Renal pelvis (tissue), 4 donors: Measurements from ENCODE around the gene GRIK3. TPM values are rescaled to one million over a fixed set of nuclear protein-coding genes. Genes with fewer than 3 reads are reported as not detected.

Experiments
- DNase-seq: peaks from one replicate; pipeline ENCODE4 v3.0.0-alpha.2; 2013
- polyA plus RNA-seq, 3 donors: library from polyadenylated mRNA; unstranded; fragments of 120-200 nt; gene quantifications; one replicate each; pipeline ENCODE4 v1.2.1, GENCODE V29; 2013; ENCODE audit not compliant: insufficient read length in 3 of 3

The GRIK3 gene
- polyA plus RNA-seq, 3 donors, result 3.2 to 4.0 (median 3.3) TPM

GRCh38 chr1:36822648-36823047 lies 211.7 kb downstream of the GRIK3 start:
- no peak for DNase-seq

- no peak for DNase-seq
Observed at GRCh38 chr1:36821386-36821785, 212.9 kb downstream of the GRIK3 start.

GRCh38 chr1:36818771-36819170 lies 215.5 kb downstream of the GRIK3 start:
- no peak for DNase-seq

DNA sequence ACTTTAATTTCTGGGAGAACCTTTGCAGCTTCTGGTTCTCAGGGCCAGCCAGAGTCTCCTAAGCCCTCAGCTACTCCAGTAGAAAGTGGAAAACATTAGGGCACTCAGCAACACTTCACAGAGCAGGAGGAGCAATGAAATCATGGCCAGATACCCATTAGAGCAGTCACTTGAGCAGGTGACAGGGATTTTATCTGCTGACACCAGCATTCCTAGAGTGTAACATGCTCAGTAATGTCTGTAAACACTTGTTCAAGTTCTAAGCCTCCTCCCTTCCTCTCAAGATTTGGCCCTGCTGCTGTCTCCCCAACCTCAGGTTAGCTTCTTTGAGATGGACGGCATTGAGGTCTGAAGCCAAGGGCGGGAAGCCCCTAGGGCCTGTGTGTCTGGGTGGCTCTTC lies 218.0 kb downstream of the GRIK3 start:
- no peak for DNase-seq

DNA sequence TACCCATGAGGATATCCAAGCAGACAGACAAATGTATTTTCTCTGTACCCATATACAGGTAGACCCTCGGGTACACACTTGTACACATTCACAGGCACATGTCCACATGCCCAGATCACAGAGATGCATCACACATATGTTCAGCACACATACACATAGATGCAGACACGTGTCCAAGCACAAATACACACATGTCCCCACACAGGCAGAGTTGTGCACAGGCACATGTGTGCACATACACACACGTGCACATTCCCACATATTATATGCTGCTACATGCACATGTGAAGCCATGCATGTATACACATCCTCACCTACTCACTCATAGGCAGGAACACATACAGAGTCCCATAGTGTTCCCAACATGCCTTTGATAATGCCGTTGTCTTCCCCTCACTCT lies 219.5 kb downstream of the GRIK3 start:
- no peak for DNase-seq

DNA sequence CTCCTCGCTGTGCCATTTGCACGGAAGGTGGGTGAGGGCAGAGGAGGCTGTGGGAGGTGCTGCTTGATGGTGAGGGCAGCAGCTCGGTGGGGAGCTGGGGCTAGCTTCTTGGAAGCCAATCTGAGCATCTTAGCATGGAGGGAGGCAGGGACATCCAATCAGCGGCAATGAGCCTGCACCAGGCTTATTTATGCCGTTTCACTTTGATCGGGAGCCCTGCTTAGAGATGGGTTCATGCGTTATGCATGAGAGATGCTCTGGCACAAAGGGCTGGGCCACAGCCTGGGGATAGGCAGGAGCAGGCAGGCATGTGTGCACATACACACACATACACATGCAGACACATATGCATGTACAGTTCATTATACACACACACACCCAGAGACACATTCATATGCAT lies 220.2 kb downstream of the GRIK3 start:
- DNase-seq, result no peak

GRCh38 chr1:36807262-36807661 lies 227.1 kb downstream of the GRIK3 start:
- DNase-seq, result no peak

DNA sequence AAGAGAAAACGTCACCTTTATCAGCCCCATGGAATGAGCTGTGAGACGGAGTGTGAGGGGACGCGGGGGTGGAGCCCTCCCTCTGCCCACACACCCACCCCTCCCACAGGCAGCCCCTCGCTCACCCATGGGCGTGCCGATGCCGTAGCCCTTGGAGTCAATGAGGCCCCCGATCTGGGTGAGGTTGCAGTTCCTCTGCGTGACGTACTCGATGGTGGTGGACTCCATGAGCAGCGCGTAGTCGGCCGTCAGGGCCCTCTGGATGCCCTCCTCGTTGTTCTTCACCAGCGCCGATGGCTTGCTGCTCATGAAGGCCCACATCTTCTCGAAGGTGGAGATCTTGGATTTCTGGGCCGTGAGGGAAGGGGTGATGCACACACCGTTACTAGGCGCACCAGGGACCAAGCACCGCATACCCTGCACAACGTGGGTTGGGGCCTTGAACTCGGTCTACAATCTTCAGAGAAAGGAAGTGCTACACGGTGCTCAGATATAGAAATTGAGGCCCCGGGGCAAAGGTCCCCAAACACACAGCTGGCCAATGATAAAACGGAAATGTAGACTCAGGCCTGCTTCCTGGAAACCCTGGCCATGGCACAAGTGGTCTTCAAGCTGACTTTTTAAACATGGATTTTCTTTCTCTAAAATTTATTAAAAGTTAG lies 228.2 kb downstream of the GRIK3 start:
- no peak for DNase-seq

DNA sequence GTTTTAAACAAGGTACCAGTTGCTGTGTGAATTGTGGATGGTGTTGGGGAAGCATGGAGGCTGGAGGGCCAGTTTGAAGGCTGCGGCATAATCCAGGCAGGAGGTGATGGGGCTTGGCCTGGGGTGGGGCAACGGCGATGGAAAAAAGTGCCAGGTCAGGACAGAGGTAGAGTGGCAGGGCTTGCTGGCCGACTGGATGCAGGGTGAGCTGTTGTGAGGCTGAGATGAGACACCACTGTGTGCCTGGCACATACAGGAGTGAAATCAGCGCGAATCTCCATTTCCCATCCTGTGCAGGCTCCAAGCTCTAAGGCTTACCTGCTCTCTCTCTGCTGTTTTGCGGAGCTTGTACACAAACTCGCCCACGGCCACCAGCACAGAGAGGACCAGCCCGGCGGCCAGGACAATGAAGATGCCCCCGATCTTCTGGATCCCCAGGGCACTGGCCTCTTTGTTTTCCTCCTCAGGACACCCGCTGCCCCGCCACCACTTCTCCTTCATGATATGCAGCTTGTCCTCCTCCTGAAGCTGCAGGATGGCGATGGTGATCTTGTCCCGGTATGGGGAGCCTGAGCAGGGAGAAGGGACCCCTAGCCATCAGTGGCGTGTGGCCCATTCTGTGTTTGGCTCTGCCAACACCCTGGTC lies 229.5 kb downstream of the GRIK3 start:
- no peak for DNase-seq

GRCh38 chr1:36803868-36804570 lies 230.3 kb downstream of the GRIK3 start:
- DNase-seq, result no peak

DNA sequence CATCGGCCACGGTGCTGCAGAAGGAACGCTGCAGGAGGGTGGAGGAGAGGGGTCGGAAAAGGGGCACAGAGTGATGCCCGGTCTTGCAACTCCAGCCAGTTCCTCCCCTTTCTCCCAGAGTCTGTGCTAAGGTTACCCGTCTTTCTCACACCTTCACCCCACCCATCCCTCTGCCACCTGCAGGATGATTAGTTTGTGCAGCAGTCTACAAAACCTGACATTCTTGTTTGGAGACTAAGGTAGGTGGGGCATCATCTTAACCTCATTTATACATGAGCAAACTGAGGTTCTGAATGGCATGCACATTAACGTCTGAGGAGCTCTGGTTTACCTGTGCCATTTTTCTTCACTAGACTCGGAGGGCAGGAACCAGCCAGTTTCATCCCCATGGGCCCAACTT lies 232.3 kb downstream of the GRIK3 start:
- no peak for DNase-seq

DNA sequence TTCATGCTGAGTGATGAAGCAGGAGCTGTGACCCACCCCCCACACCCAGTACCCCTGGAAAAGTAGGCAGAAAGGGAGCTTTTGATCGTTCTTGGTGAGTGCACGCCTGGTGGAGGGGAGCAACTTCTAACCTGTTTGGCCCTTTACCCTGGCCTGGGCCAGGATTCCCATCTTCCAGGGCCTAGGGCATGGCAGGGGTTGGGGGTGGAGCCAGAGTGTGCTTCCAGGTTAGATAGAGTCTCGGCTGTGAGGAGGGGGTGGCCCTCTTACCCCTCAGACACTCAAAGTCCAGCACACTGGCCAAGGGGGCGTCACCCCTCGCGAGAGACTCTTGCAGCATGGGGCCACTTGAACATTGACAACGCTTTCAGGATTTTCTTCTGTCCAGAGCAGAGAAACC lies 236.6 kb downstream of the GRIK3 start:
- DNase-seq, result no peak

DNA sequence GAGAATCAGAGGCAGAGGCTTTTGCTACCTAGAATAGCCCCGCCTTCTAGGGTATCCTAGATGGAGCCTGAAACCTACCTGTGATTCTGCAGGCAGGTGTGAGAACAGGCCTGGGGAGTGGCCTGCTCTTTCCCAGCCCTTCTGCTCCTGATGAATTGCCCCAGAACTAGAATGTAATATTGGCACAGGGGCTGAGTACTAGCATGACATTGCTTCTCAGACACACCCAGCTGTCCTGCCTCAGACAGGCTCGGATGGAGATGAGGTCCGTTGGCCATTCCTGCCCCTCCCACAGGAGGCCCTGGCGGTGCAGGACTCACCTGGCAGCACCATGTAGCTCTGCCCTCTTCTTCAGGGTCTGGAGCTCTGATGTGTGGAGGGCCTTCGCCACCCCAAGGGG lies 237.6 kb downstream of the GRIK3 start:
- DNase-seq, result no peak

DNA sequence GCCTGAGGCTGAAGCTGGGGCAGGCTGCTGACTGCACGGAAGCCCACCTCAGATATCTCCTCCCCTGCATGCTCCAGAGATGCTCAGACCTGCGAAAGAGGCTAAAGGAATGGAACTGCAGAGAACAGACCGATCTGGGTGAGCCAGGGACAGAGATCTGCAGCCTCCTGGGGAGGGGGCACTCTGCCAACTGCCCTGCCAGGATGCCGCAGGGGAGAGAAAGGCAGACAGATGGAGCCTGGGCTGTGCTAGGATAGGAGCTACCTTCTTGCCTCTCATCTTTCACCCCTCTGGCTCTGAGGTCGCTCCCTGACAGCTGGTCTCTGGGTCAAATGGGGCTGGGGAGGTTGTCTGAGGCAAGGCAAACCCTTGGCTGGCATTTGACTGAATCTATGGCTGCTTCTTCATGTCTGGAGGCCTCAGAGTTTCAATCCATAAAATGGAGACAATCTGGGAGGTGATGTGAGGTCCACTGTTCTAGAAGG lies 238.2 kb downstream of the GRIK3 start:
- DNase-seq, result no peak

DNA sequence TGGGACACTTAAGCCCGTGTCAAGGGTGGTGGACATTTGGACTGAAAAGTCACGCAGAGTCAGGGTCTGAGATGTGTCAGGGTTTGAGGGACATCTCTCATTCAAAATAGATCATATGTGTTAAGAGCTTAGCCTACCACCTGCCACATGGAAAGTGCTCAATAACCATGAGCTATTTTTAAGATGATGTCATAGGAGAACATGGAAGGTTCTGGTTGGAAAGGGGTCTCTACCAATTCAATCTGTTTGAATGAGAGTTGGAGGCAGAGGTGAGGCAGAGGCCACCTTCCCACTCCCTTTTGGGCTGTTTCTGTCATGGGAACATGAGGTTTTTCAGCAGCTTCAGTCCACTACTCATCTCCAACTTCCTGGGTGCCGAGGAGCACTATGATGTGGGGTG lies 239.9 kb downstream of the GRIK3 start:
- no peak for DNase-seq

DNA sequence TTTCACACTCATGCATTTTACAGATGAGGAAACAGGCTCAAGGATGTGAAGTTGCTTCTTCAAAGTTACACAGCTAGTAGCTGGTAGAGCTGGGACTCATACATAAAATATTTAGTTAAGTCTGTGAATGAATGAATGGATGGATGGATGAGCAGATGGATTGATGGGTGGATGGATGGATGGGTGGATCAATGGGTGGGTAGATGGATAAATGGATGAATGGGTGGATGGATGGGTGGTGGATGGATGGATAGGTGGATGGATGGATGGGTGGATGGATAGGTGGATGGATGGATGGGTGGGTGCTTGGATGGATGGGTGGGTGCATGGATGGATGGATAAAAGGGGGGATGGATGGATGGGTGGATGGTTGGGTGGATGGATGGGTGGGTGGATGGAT lies 240.9 kb downstream of the GRIK3 start:
- no peak for DNase-seq

DNA sequence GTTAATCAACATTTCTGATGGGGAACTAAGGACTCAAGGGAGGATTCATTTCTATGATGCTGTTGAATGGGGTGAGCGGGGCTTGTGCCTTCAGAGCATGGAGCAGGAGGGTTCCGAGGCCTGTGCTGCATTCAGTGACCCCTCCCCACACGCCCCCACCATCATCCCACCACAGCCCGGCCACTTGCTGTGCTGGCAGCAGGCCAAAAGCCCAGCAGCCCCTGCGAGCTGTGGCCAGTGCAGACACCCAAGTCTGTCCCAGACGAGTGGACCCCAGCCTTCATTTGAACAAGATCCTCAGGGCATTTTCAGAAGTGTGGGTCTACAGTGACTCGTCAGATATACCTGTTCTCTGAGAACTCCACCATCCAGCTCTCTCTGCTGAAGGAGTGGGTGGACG lies 242.0 kb downstream of the GRIK3 start:
- no peak for DNase-seq

GRCh38 chr1:36790191-36790590 lies 244.1 kb downstream of the GRIK3 start:
- no peak for DNase-seq

DNA sequence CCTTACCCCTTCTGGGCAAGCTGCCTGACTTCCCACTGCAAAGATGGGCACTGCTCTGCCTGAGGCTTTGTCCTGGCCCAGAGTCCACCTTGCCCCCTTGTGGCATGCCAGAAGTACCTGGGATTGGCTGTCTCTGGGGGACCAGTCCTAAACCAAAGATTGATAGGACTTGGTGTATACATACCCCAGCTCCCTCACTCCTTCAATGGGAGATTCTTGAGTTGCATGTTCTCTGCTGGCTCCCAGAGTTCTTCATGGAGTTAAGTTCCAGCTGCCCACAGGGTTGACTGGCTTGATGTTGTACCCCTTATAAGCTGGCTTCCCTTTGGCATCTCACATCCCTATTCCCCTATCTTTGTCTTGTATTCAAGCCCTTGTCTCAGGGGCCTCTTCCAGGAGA lies 244.8 kb downstream of the GRIK3 start:
- no peak for DNase-seq

- no peak for DNase-seq
Observed at GRCh38 chr1:36787312-36787913, 246.9 kb downstream of the GRIK3 start.

- no peak for DNase-seq
Observed at GRCh38 chr1:36786425-36786824, 247.9 kb downstream of the GRIK3 start.

GRCh38 chr1:36784147-36784859 lies 250.0 kb downstream of the GRIK3 start:
- no peak for DNase-seq
